GM23338 (cell line): ENCODE results near the gene TMEM107. TPM values are rescaled to one million over a fixed set of nuclear protein-coding genes. Genes with fewer than 3 reads are reported as not detected.

Experiments used
- ATAC-seq: fragments of 200-7000 bp; cut with Tn5 transposase; 3 replicates; pipeline ENCODE4 v1.9.1; 2020
- DNase-seq: peaks from one replicate; pipeline ENCODE4 v3.0.0-alpha.2; 2015; ENCODE audit warnings: low spot score
- H2AFZ ChIP-seq: fragments of 200-600 bp; sonication (generic); 2 replicates; pipeline ENCODE4 v1.8.0; 2016; ENCODE audit warnings: antibody characterized with exemption, mild to moderate bottlenecking, moderate library complexity
- H3F3A ChIP-seq: fragments of 200-600 bp; sonication (generic); replicated peaks from 2 replicates; pipeline ENCODE4 v1.8.0; 2017; ENCODE audit warnings: antibody characterized with exemption, mixed run types, low read depth
- H3K27ac ChIP-seq: fragments of 200-600 bp; sonication (generic); 2 replicates; pipeline ENCODE4 v1.6.1; 2016; ENCODE audit warnings: low read depth
- H3K27me3 ChIP-seq: fragments of 200-600 bp; sonication (generic); 2 replicates; pipeline ENCODE4 v1.8.0; 2016; ENCODE audit warnings: mild to moderate bottlenecking, mixed run types, moderate library complexity; ENCODE audit not compliant: insufficient read depth
- H3K36me3 ChIP-seq: fragments of 200-600 bp; sonication (generic); 2 replicates; pipeline ENCODE4 v1.8.0; 2016; ENCODE audit warnings: mild to moderate bottlenecking; ENCODE audit not compliant: insufficient read depth
- H3K4me1 ChIP-seq: fragments of 200-600 bp; sonication (generic); 2 replicates; pipeline ENCODE4 v1.8.0; 2016; ENCODE audit warnings: mild to moderate bottlenecking, moderate library complexity; ENCODE audit not compliant: insufficient read depth
- H3K4me2 ChIP-seq: fragments of 200-600 bp; sonication (generic); 2 replicates; pipeline ENCODE4 v1.7.1; 2017; ENCODE audit warnings: mixed run types
- H3K4me3 ChIP-seq: fragments of 200-600 bp; sonication (generic); 2 replicates; pipeline ENCODE4 v1.6.1; 2016; ENCODE audit warnings: mixed run types
- H3K79me2 ChIP-seq: fragments of 200-600 bp; sonication (generic); replicated peaks from 2 replicates; pipeline ENCODE4 v1.8.0; 2017; ENCODE audit warnings: mild to moderate bottlenecking; ENCODE audit not compliant: insufficient read depth
- H3K9me2 ChIP-seq: fragments of 200-600 bp; sonication (generic); 2 replicates; pipeline ENCODE4 v1.8.0; 2017; ENCODE audit not compliant: insufficient read depth
- H4K20me1 ChIP-seq: fragments of 200-600 bp; sonication (generic); replicated peaks from 2 replicates; pipeline ENCODE4 v1.8.0; 2017; ENCODE audit warnings: mild to moderate bottlenecking; ENCODE audit not compliant: insufficient read depth
- H3K27ac Mint-ChIP-seq: 2 replicates; pipeline ENCODE4 v1.8.0; 2020; ENCODE audit warnings: inconsistent platforms, mild to moderate bottlenecking, moderate library complexity, mixed read lengths
- H3K27me3 Mint-ChIP-seq: 3 replicates; pipeline ENCODE4 v1.8.0; 2022; ENCODE audit warnings: low read depth, mild to moderate bottlenecking, moderate library complexity, mixed read lengths, inconsistent platforms; ENCODE audit not compliant: insufficient read depth, poor library complexity
- H3K36me3 Mint-ChIP-seq: 3 replicates; pipeline ENCODE4 v1.8.0; 2021; ENCODE audit warnings: low read depth, mild to moderate bottlenecking, inconsistent platforms, moderate library complexity, mixed read lengths
- H3K4me1 Mint-ChIP-seq: 3 replicates; pipeline ENCODE4 v1.8.0; 2020; ENCODE audit warnings: mild to moderate bottlenecking, inconsistent platforms, mixed read lengths
- H3K4me3 Mint-ChIP-seq: 3 replicates; pipeline ENCODE4 v1.8.0; 2021; ENCODE audit warnings: moderate library complexity, mild to moderate bottlenecking, inconsistent platforms, mixed read lengths
- H3K9me3 Mint-ChIP-seq: 3 replicates; pipeline ENCODE4 v1.8.0; 2020; ENCODE audit warnings: moderate library complexity, mild to moderate bottlenecking, inconsistent platforms, mixed read lengths
- CREB1 ChIP-seq: fragments of 250-450 bp; sonication (Bioruptor Pico); IDR thresholded peaks from 2 replicates; pipeline ENCODE4 v1.5.0; 2020; ENCODE audit warnings: low read depth, mild to moderate bottlenecking, moderate library complexity
- EZH2phosphoT487 ChIP-seq: fragments of 200-600 bp; sonication (generic); IDR thresholded peaks from one replicate; pipeline ENCODE4 v1.8.1; 2018; ENCODE audit warnings: antibody characterized with exemption; ENCODE audit not compliant: unreplicated experiment
- ZNF114 ChIP-seq: fragments of 250-450 bp; sonication (Bioruptor Pico); IDR thresholded peaks from 2 replicates; pipeline ENCODE4 v1.5.0; 2020; ENCODE audit warnings: mild to moderate bottlenecking, moderate library complexity
- polyA plus RNA-seq: library from polyadenylated mRNA; unstranded; fragments of >200 nt; fragmentation: Nextera tagmentation; extraction: Ambion mirVana; gene quantifications from 2 replicates; pipeline ENCODE4 v1.2.1, GENCODE V29; 2016
- total RNA-seq: library from RNA; depleted of rRNA; stranded (reverse); fragments of >200 nt; shearing (Covaris generic); gene quantifications from 2 replicates; pipeline ENCODE4 v1.2.3, GENCODE V29; 2014
- TF ChIP-seq, protein P1 (sequence below): IDR thresholded peaks from 2 replicates; pipeline ENCODE4 v1.6.1; 2016; ENCODE audit warnings: antibody characterized with exemption
- TF ChIP-seq, protein P2 (sequence below), 2 experiments: fragments of 200-600 bp in 1 of 2; sonication (generic) in 1 of 2; conservative IDR thresholded peaks; 2 replicates each; pipeline versions ENCODE4 v1.5.1 to v1.6.1; 2016 to 2017; ENCODE audit warnings: antibody characterized with exemption in 2 of 2, low read depth in 2 of 2, mild to moderate bottlenecking in 2 of 2, moderate library complexity in 1 of 2
- TF ChIP-seq, protein P3 (sequence below): fragments of 250-450 bp; sonication (Bioruptor Pico); IDR thresholded peaks from 2 replicates; pipeline ENCODE4 v1.5.0; 2020; ENCODE audit warnings: mild to moderate bottlenecking, moderate library complexity
- TF ChIP-seq, protein P4 (sequence below): IDR thresholded peaks from one replicate; pipeline ENCODE4 v1.6.1; 2018; ENCODE audit warnings: antibody characterized with exemption; ENCODE audit not compliant: unreplicated experiment

TMEM107 gene
- total and polyA plus RNA-seq, 2 experiments from 2014 or later = 10.8 to 20.4 TPM

DNA sequence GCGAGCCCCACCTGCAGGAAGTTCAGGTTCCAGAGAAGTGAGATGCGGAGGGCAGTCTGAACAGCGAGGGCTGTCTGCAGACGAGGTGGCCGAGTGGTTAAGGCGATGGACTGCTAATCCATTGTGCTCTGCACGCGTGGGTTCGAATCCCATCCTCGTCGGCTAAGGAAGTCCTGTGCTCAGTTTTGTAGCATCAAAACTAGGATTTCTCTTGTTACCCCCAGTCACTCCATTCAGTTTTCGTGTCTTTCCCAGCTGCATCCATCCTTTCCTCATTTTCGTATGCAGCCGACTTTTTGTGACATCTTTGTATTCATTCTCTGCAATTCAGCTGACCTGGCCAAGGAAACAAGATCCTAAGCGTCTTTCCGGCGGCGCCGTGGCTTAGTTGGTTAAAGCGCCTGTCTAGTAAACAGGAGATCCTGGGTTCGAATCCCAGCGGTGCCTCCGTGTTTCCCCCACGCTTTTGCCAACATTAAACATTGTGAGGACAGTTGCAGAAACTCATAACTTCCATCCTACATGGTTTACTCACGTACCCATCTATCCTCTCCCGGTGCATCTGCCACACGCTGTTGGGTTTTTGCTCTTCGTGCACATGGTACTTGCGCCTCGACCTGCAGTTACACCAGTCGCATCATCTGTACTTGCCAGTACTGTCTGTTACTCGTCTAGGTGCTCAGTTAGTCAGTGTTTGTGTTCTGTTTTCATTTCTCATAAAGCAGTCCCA lies 10.8 kb upstream of the TMEM107 start:
- Histone ChIP-seq H3K36me3 (no peaks in the 10 kb centered on the region), H2AFZ (peak overlapping the region; percentile 98; the same call in 1 of the 2 replicates), H3K4me2 (peak overlapping the region; percentile 77), H3K4me3 (peak overlapping the region; percentile 100), H3K27ac (no peak overlapping the region), H3F3A (peaks cover 15% of the 10 kb centered on the region), H3K27me3 (peaks cover 13% of the 10 kb centered on the region), H3K4me1 (peaks cover 9% of the 10 kb centered on the region), H3K79me2 (no peaks in the 10 kb centered on the region), H4K20me1 (no peaks in the 10 kb centered on the region), H3K9me2 (no peaks in the 10 kb centered on the region)
- no peak overlapping the region for H3K27ac Mint-ChIP-seq
- no peaks in the 10 kb centered on the region; the same call in 2 of the 3 replicates for H3K36me3 Mint-ChIP-seq
- H3K9me3 Mint-ChIP-seq = no peaks in the 10 kb centered on the region; the same call in 2 of the 3 replicates
- peaks cover 21% of the 10 kb centered on the region for H3K27me3 Mint-ChIP-seq
- no peak overlapping the region for H3K4me3 Mint-ChIP-seq
- peak; percentile 94 for DNase-seq
- peaks cover 12% of the 10 kb centered on the region for H3K4me1 Mint-ChIP-seq
- TF ChIP-seq CREB1 (CRISPR knock-in tag) (peak; percentile 47; the same call in 1 of the 2 replicates), ZNF114 (no peak), EZH2phosphoT487 (no peak)
- TF ChIP-seq, protein P1, sequence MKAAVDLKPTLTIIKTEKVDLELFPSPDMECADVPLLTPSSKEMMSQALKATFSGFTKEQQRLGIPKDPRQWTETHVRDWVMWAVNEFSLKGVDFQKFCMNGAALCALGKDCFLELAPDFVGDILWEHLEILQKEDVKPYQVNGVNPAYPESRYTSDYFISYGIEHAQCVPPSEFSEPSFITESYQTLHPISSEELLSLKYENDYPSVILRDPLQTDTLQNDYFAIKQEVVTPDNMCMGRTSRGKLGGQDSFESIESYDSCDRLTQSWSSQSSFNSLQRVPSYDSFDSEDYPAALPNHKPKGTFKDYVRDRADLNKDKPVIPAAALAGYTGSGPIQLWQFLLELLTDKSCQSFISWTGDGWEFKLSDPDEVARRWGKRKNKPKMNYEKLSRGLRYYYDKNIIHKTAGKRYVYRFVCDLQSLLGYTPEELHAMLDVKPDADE = peak; percentile 46; the same call in 1 of the 2 replicates
- TF ChIP-seq, protein P2, sequence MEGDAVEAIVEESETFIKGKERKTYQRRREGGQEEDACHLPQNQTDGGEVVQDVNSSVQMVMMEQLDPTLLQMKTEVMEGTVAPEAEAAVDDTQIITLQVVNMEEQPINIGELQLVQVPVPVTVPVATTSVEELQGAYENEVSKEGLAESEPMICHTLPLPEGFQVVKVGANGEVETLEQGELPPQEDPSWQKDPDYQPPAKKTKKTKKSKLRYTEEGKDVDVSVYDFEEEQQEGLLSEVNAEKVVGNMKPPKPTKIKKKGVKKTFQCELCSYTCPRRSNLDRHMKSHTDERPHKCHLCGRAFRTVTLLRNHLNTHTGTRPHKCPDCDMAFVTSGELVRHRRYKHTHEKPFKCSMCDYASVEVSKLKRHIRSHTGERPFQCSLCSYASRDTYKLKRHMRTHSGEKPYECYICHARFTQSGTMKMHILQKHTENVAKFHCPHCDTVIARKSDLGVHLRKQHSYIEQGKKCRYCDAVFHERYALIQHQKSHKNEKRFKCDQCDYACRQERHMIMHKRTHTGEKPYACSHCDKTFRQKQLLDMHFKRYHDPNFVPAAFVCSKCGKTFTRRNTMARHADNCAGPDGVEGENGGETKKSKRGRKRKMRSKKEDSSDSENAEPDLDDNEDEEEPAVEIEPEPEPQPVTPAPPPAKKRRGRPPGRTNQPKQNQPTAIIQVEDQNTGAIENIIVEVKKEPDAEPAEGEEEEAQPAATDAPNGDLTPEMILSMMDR (conservative IDR thresholded peaks at IDR 0.05; ENCODE audit: low read depth in 2 of 2) = peak in 1 of 2 experiments; percentile 36; a peak in 2 of 4 replicates
- TF ChIP-seq, protein P3, sequence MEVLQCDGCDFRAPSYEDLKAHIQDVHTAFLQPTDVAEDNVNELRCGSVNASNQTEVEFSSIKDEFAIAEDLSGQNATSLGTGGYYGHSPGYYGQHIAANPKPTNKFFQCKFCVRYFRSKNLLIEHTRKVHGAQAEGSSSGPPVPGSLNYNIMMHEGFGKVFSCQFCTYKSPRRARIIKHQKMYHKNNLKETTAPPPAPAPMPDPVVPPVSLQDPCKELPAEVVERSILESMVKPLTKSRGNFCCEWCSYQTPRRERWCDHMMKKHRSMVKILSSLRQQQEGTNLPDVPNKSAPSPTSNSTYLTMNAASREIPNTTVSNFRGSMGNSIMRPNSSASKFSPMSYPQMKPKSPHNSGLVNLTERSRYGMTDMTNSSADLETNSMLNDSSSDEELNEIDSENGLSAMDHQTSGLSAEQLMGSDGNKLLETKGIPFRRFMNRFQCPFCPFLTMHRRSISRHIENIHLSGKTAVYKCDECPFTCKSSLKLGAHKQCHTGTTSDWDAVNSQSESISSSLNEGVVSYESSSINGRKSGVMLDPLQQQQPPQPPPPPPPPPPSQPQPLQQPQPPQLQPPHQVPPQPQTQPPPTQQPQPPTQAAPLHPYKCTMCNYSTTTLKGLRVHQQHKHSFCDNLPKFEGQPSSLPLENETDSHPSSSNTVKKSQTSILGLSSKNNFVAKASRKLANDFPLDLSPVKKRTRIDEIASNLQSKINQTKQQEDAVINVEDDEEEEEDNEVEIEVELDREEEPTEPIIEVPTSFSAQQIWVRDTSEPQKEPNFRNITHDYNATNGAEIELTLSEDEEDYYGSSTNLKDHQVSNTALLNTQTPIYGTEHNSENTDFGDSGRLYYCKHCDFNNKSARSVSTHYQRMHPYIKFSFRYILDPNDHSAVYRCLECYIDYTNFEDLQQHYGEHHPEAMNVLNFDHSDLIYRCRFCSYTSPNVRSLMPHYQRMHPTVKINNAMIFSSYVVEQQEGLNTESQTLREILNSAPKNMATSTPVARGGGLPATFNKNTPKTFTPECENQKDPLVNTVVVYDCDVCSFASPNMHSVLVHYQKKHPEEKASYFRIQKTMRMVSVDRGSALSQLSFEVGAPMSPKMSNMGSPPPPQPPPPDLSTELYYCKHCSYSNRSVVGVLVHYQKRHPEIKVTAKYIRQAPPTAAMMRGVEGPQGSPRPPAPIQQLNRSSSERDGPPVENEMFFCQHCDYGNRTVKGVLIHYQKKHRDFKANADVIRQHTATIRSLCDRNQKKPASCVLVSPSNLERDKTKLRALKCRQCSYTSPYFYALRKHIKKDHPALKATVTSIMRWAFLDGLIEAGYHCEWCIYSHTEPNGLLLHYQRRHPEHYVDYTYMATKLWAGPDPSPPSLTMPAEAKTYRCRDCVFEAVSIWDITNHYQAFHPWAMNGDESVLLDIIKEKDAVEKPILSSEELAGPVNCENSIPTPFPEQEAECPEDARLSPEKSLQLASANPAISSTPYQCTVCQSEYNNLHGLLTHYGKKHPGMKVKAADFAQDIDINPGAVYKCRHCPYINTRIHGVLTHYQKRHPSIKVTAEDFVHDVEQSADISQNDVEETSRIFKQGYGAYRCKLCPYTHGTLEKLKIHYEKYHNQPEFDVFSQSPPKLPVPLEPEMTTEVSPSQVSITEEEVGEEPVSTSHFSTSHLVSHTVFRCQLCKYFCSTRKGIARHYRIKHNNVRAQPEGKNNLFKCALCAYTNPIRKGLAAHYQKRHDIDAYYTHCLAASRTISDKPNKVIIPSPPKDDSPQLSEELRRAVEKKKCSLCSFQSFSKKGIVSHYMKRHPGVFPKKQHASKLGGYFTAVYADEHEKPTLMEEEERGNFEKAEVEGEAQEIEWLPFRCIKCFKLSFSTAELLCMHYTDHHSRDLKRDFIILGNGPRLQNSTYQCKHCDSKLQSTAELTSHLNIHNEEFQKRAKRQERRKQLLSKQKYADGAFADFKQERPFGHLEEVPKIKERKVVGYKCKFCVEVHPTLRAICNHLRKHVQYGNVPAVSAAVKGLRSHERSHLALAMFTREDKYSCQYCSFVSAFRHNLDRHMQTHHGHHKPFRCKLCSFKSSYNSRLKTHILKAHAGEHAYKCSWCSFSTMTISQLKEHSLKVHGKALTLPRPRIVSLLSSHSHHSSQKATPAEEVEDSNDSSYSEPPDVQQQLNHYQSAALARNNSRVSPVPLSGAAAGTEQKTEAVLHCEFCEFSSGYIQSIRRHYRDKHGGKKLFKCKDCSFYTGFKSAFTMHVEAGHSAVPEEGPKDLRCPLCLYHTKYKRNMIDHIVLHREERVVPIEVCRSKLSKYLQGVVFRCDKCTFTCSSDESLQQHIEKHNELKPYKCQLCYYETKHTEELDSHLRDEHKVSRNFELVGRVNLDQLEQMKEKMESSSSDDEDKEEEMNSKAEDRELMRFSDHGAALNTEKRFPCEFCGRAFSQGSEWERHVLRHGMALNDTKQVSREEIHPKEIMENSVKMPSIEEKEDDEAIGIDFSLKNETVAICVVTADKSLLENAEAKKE (CRISPR knock-in tag) = no peak
- TF ChIP-seq, protein P4, sequence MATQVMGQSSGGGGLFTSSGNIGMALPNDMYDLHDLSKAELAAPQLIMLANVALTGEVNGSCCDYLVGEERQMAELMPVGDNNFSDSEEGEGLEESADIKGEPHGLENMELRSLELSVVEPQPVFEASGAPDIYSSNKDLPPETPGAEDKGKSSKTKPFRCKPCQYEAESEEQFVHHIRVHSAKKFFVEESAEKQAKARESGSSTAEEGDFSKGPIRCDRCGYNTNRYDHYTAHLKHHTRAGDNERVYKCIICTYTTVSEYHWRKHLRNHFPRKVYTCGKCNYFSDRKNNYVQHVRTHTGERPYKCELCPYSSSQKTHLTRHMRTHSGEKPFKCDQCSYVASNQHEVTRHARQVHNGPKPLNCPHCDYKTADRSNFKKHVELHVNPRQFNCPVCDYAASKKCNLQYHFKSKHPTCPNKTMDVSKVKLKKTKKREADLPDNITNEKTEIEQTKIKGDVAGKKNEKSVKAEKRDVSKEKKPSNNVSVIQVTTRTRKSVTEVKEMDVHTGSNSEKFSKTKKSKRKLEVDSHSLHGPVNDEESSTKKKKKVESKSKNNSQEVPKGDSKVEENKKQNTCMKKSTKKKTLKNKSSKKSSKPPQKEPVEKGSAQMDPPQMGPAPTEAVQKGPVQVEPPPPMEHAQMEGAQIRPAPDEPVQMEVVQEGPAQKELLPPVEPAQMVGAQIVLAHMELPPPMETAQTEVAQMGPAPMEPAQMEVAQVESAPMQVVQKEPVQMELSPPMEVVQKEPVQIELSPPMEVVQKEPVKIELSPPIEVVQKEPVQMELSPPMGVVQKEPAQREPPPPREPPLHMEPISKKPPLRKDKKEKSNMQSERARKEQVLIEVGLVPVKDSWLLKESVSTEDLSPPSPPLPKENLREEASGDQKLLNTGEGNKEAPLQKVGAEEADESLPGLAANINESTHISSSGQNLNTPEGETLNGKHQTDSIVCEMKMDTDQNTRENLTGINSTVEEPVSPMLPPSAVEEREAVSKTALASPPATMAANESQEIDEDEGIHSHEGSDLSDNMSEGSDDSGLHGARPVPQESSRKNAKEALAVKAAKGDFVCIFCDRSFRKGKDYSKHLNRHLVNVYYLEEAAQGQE = peak; percentile 18
- peak; percentile 15 for ATAC-seq
